IMR-90 (cell line): ENCODE data around the gene DDI2. TPM values are rescaled to one million over a fixed set of nuclear protein-coding genes. Genes with fewer than 3 reads are reported as not detected.

Source experiments
- ATAC-seq: fragments of 200-7000 bp; cut with Tn5 transposase; 2 replicates; pipeline ENCODE4 v1.9.1; 2020; ENCODE audit warnings: low read depth, mild to moderate bottlenecking, moderate library complexity
- BruUV-seq: library from RNA; stranded (reverse); fragments of 400-500 nt; replicated peaks from 2 replicates; lab custom pipeline; 2021; lab: Mats Ljungman, UMichigan
- CTCF ChIA-PET: fragments of 300-600 bp; formaldehyde crosslinking; extraction: SDS; loops from one replicate; lab custom pipeline; 2021; ENCODE audit warnings: antibody characterized with exemption; lab: Yijun Ruan, JAX
- POLR2A ChIA-PET: fragments of 300-600 bp; sonication (Branson Sonifier 250); formaldehyde crosslinking; loops from one replicate; lab custom pipeline; 2022; ENCODE audit warnings: antibody characterized with exemption; ENCODE audit not compliant: unreplicated experiment; lab: Charles Lee
- DNase-seq: peaks from one replicate; pipeline ENCODE4 v3.0.0; 2013
- H2AFZ ChIP-seq: replicated peaks from 2 replicates; pipeline ENCODE3; 2013; ENCODE audit warnings: low read length, mild to moderate bottlenecking; ENCODE audit not compliant: poor library complexity
- H2AK5ac ChIP-seq: 2 replicates; pipeline ENCODE4 v1.6.1; 2013; ENCODE audit warnings: low read depth, low read length, inconsistent platforms
- H2AK9ac ChIP-seq: replicated peaks from 2 replicates; pipeline ENCODE3; 2013; ENCODE audit warnings: mild to moderate bottlenecking, low read depth, low read length, moderate library complexity; ENCODE audit not compliant: poor library complexity
- H2BK120ac ChIP-seq: 2 replicates; pipeline ENCODE4 v1.6.1; 2013; ENCODE audit warnings: low read depth, low read length, inconsistent platforms
- H2BK15ac ChIP-seq: 3 replicates; pipeline ENCODE4 v1.6.1; 2013; ENCODE audit warnings: low read depth, low read length, inconsistent platforms
- H2BK20ac ChIP-seq: 2 replicates; pipeline ENCODE4 v1.6.1; 2013; ENCODE audit warnings: low read depth, mild to moderate bottlenecking, inconsistent platforms, low read length, moderate library complexity
- H2BK5ac ChIP-seq: 2 replicates; pipeline ENCODE4 v1.6.1; 2013; ENCODE audit warnings: mild to moderate bottlenecking, low read depth, low read length, inconsistent platforms; ENCODE audit not compliant: poor library complexity, severe bottlenecking
- H3K14ac ChIP-seq: replicated peaks from 2 replicates; pipeline ENCODE4 v1.6.1; 2013; ENCODE audit warnings: low read depth, low read length, inconsistent platforms
- H3K18ac ChIP-seq: 2 replicates; pipeline ENCODE4 v1.6.1; 2013; ENCODE audit warnings: low read depth, low read length, control low read depth
- H3K23ac ChIP-seq: 2 replicates; pipeline ENCODE4 v1.6.1; 2013; ENCODE audit warnings: low read depth, low read length, inconsistent platforms
- H3K27ac ChIP-seq: 2 replicates; pipeline ENCODE4 v1.5.1; 2013; ENCODE audit warnings: mild to moderate bottlenecking, control low read depth, low read length; ENCODE audit not compliant: insufficient read depth
- H3K27me3 ChIP-seq: 2 replicates; pipeline ENCODE4 v1.6.1; 2013; ENCODE audit warnings: low read length; ENCODE audit not compliant: control insufficient read depth, insufficient read depth
- H3K36me3 ChIP-seq: 2 replicates; pipeline ENCODE4 v1.6.1; 2013; ENCODE audit warnings: low read length, mixed read lengths; ENCODE audit not compliant: control insufficient read depth, insufficient read depth
- H3K4ac ChIP-seq: 2 replicates; pipeline ENCODE4 v1.6.1; 2013; ENCODE audit warnings: low read depth, low read length, inconsistent platforms
- H3K4me1 ChIP-seq: 2 replicates; pipeline ENCODE4 v1.6.1; 2013; ENCODE audit warnings: low read length, mixed read lengths; ENCODE audit not compliant: control insufficient read depth, insufficient read depth
- H3K4me2 ChIP-seq: 2 replicates; pipeline ENCODE4 v1.6.1; 2013; ENCODE audit warnings: low read depth, mild to moderate bottlenecking, control low read depth, low read length, moderate library complexity
- H3K4me3 ChIP-seq: 2 replicates; pipeline ENCODE4 v1.5.1; 2013; ENCODE audit warnings: low read depth, mild to moderate bottlenecking, control low read depth, low read length, moderate library complexity; ENCODE audit not compliant: insufficient read depth
- H3K56ac ChIP-seq: 2 replicates; pipeline ENCODE4 v1.6.1; 2013; ENCODE audit warnings: low read length, inconsistent platforms; ENCODE audit not compliant: insufficient read depth; ENCODE audit errors: extremely low read depth
- H3K79me1 ChIP-seq, 2 experiments: 2 replicates each; pipeline ENCODE4 v1.6.1; 2013; ENCODE audit warnings: low read length in 2 of 2, inconsistent platforms in 1 of 2, low read depth in 1 of 2
- H3K9ac ChIP-seq: 2 replicates; pipeline ENCODE4 v1.6.1; 2013; ENCODE audit warnings: low read depth, low read length, control low read depth
- H3K9me1 ChIP-seq: 2 replicates; pipeline ENCODE4 v1.6.1; 2013; ENCODE audit warnings: low read length, inconsistent platforms; ENCODE audit not compliant: insufficient read depth
- H3K9me3 ChIP-seq: 2 replicates; pipeline ENCODE4 v1.6.1; 2013; ENCODE audit warnings: low read length; ENCODE audit not compliant: control insufficient read depth, insufficient read depth
- H4K20me1 ChIP-seq: 2 replicates; pipeline ENCODE4 v1.6.1; 2013; ENCODE audit warnings: low read length, inconsistent platforms; ENCODE audit not compliant: insufficient read depth
- H4K5ac ChIP-seq: 2 replicates; pipeline ENCODE4 v1.6.1; 2013; ENCODE audit warnings: mild to moderate bottlenecking, low read depth, low read length, control low read depth
- H4K8ac ChIP-seq, 2 experiments: 2 replicates each; pipeline ENCODE4 v1.6.1; 2013; ENCODE audit warnings: low read depth in 2 of 2, low read length in 2 of 2, control low read depth in 1 of 2, inconsistent platforms in 1 of 2
- H4K91ac ChIP-seq: 2 replicates; pipeline ENCODE4 v1.6.1; 2013; ENCODE audit warnings: low read depth, low read length, inconsistent platforms; ENCODE audit not compliant: insufficient read depth
- BHLHE40 ChIP-seq: fragments of 150-350 bp; IDR thresholded peaks from 2 replicates; pipeline ENCODE4 v1.6.1; 2016; ENCODE audit warnings: mild to moderate bottlenecking, low read depth, low read length
- CHD1 ChIP-seq: IDR thresholded peaks from 2 replicates; pipeline ENCODE4 v1.6.1; 2012; ENCODE audit warnings: low read depth, low read length, improper control_type of control experiment
- CTCF ChIP-seq: conservative IDR thresholded peaks from 2 replicates; pipeline ENCODE4 v1.5.1; 2012; ENCODE audit warnings: mild to moderate bottlenecking, low read depth, low read length, improper control_type of control experiment
- ELK1 ChIP-seq: fragments of 150-350 bp; IDR thresholded peaks from 2 replicates; pipeline ENCODE4 v1.6.1; 2016; ENCODE audit warnings: low read depth, mild to moderate bottlenecking, low read length, moderate library complexity, borderline replicate concordance
- FOS ChIP-seq: fragments of 150-350 bp; IDR thresholded peaks from 2 replicates; pipeline ENCODE4 v1.6.1; 2016; ENCODE audit warnings: low read depth, low read length
- MAZ ChIP-seq: IDR thresholded peaks from 2 replicates; pipeline ENCODE4 v1.6.1; 2012; ENCODE audit warnings: low read depth, mild to moderate bottlenecking, low read length, improper control_type of control experiment, moderate library complexity, borderline replicate concordance
- MXI1 ChIP-seq: IDR thresholded peaks from 2 replicates; pipeline ENCODE4 v1.6.1; 2012; ENCODE audit warnings: low read depth, mild to moderate bottlenecking, low read length, moderate library complexity, borderline replicate concordance
- NFE2L2 ChIP-seq: fragments of 150-350 bp; IDR thresholded peaks from 2 replicates; pipeline ENCODE4 v1.6.1; 2016; ENCODE audit warnings: low read depth, mild to moderate bottlenecking, low read length
- POLR2A ChIP-seq: IDR thresholded peaks from 2 replicates; pipeline ENCODE4 v1.6.1; 2012; ENCODE audit warnings: mild to moderate bottlenecking, low read depth, low read length
- RCOR1 ChIP-seq: IDR thresholded peaks from 2 replicates; pipeline ENCODE4 v1.6.1; 2012; ENCODE audit warnings: mild to moderate bottlenecking, low read length, improper control_type of control experiment; ENCODE audit not compliant: insufficient replicate concordance
- RFX5 ChIP-seq: IDR thresholded peaks from 2 replicates; pipeline ENCODE4 v1.8.0; 2012; ENCODE audit warnings: low read depth, mild to moderate bottlenecking, low read length, moderate library complexity
- SMC3 ChIP-seq: fragments of 150-350 bp; IDR thresholded peaks from 2 replicates; pipeline ENCODE4 v1.6.1; 2016; ENCODE audit warnings: low read depth, mild to moderate bottlenecking, antibody characterized with exemption, low read length, moderate library complexity
- WGBS, 2 experiments: methylation state at CpG; one replicate each; pipeline versions ENCODE4 v1.1.5 to v1.1.7; 2013; ENCODE audit warnings: missing lambda C conversion rate in 2 of 2; ENCODE audit not compliant: insufficient read length in 1 of 2; ENCODE audit errors: extremely low coverage in 2 of 2; 5-methylcytosine and 5-hydroxymethylcytosine counted together
- dilution Hi-C: fragments of 300-500 bp; cut with HindIII; formaldehyde crosslinking; loops from one replicate; pipeline ENCODE4 v1.14.3; 2018; ENCODE audit warnings: low sequenced_read_pairs; ENCODE audit not compliant: unreplicated experiment
- in situ Hi-C: fragments of 300-500 bp; cut with MboI; formaldehyde crosslinking; loops from 3 replicates; pipeline ENCODE4 v1.14.3; 2019; ENCODE audit warnings: low sequenced_read_pairs, inconsistent platforms, mixed read lengths
- intact Hi-C: fragments of 100-400 bp; cut with micrococcal nuclease; formaldehyde crosslinking; loops from 2 replicates; pipeline ENCODE4 v1.10.0; 2022
- polyA plus RNA-seq, 3 experiments: library from polyadenylated mRNA; depleted of rRNA; stranded (reverse); fragments of >200 nt; gene quantifications; 2 replicates each; pipeline ENCODE4 v1.2.3, GENCODE V29; 2012; ENCODE audit warnings: low replicate concordance in 1 of 3
- total RNA-seq: library from RNA; depleted of rRNA; stranded (reverse); fragments of >200 nt; gene quantifications from 2 replicates; pipeline ENCODE4 v1.2.3, GENCODE V29; 2012
- TF ChIP-seq, protein P1 (sequence below): fragments of 150-350 bp; IDR thresholded peaks from 2 replicates; pipeline ENCODE4 v1.6.1; 2017; ENCODE audit warnings: mild to moderate bottlenecking, antibody characterized with exemption, low read length, low read depth

Gene DDI2
- total and polyA plus RNA-seq, 2 of the 4 experiments (the other 2 are of a cell fraction) = 6.0 to 13.4 TPM

DNA sequence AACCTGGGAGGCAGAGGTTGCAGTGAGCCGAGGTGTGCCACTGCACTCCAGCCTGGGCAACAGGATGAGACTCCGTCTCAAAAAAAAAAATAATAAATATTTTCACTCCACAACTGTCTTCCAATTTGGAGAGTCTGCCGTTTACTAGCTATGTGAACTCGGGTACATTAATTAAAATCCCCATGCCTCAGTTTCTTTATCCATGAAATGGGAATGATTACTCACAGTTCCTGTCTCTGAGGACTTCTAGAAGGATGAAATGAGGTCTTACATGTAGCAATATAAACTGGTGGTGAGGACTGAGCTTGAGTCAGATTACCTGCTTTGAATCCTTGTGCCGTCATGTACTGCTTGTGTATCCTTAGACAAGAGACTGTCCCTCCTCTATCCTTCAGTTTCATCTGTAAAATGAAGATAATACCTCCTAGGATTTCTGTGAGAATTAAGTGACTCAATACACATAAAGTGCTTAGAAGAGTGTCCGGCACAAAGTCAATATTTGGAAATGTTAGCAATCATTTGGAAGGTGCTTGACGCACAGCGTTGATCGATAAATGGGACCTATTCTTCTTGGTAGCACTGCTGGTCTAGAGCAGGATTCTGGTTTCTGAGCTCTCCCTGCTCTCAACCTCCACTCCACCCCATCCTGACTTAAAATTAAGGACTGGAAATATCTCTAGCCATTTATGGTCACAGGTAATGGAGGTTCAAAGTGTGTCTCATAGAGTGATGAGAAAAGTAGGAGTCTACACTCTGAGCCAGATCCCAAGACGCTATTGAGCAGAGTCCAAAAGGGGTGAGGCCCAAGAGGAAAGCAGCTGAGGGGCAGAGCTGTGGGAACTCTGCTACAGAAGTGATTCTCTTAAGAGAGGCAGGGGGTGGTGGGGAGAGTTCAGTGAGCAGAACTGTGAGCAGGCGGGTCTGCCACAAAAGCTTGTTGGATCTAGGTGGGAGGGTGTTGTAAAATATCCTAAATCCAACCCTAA is 11.6 kb upstream of the DDI2 start:
- H3K27ac ChIP-seq = no peak overlapping the region
- no peak overlapping the region for H4K8ac ChIP-seq
- H2BK5ac ChIP-seq = no peak overlapping the region
- CTCF ChIA-PET = interaction anchor here (0.6 kb wide), 1 partner anchor 91 kb away, joined by 4 read pairs; no protein-coding TSS in a partner anchor
- H3K56ac ChIP-seq = no peak overlapping the region
- no peak overlapping the region for H4K5ac ChIP-seq
- 0 out of 2 replicates have a peak, but pooled peaks cover 3% of the 10 kb centered on the region for H3K9me1 ChIP-seq
- 80% methylated on average over 1 of the region's 11 CpGs; no CpG with 5 or more reads in 1 of the 2 experiments for WGBS, 2 experiments
- POLR2A ChIA-PET = no interaction called here
- no peak overlapping the region for H4K91ac ChIP-seq
- in situ Hi-C loops = no loop called here
- H3K27me3 ChIP-seq = no peaks in the 10 kb centered on the region
- H3K79me1 ChIP-seq = no peaks in the 10 kb centered on the region; a peak in 1 of 4 replicates
- no peak overlapping the region for H3K23ac ChIP-seq
- no peak overlapping the region for H2AFZ ChIP-seq
- DNase-seq (no peak), ATAC-seq (no peak)
- no peaks in the 10 kb centered on the region for H3K4me1 ChIP-seq
- H3K4me2 ChIP-seq = no peak overlapping the region
- no peaks in the 10 kb centered on the region for H4K20me1 ChIP-seq
- dilution Hi-C loops = no loop called here
- H2AK5ac ChIP-seq = no peak overlapping the region
- intact Hi-C loops = no loop called here
- no peak overlapping the region for H3K4ac ChIP-seq
- no peak overlapping the region for H3K9ac ChIP-seq
- no TSS peak for BruUV-seq
- H2BK20ac ChIP-seq = no peak overlapping the region
- H3K9me3 ChIP-seq = peaks cover 2% of the 10 kb centered on the region; the same call in 1 of the 2 replicates
- H2BK15ac ChIP-seq = no peak overlapping the region
- TF ChIP-seq ELK1 (no peak), CHD1 (no peak), RFX5 (no peak), FOS (no peak), SMC3 (no peak), MAZ (no peak), RCOR1 (no peak), NFE2L2 (no peak), BHLHE40 (no peak), POLR2A (no peak), MXI1 (no peak), CTCF (no peak)
- TF ChIP-seq, protein P1, sequence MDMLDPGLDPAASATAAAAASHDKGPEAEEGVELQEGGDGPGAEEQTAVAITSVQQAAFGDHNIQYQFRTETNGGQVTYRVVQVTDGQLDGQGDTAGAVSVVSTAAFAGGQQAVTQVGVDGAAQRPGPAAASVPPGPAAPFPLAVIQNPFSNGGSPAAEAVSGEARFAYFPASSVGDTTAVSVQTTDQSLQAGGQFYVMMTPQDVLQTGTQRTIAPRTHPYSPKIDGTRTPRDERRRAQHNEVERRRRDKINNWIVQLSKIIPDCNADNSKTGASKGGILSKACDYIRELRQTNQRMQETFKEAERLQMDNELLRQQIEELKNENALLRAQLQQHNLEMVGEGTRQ = no peak
- no peak overlapping the region for H3K18ac ChIP-seq
- H3K4me3 ChIP-seq = no peak overlapping the region
- no peak overlapping the region for H2AK9ac ChIP-seq
- H3K36me3 ChIP-seq = no peaks in the 10 kb centered on the region
- H3K14ac ChIP-seq = no peak overlapping the region
- no peak overlapping the region for H2BK120ac ChIP-seq
